BLaER1 (cell line): ENCODE results near the gene TTC34.
A peak's percentile ranks its signal among the peaks of the same experiment; 100 is the strongest.

Experiments used
- H3K27ac ChIP-seq: shearing (Covaris generic); formaldehyde crosslinking; 2 replicates; pipeline ENCODE4 v1.8.1; 2022
- H3K27me3 ChIP-seq: shearing (Covaris generic); formaldehyde crosslinking; 2 replicates; pipeline ENCODE4 v1.8.1; 2022
- H3K36me3 ChIP-seq: shearing (Covaris generic); formaldehyde crosslinking; 2 replicates; pipeline ENCODE4 v1.8.1; 2022
- H3K4me1 ChIP-seq: shearing (Covaris generic); formaldehyde crosslinking; 2 replicates; pipeline ENCODE4 v1.8.1; 2022
- H3K4me2 ChIP-seq: shearing (Covaris generic); formaldehyde crosslinking; 2 replicates; pipeline ENCODE4 v1.8.1; 2022
- H3K4me3 ChIP-seq: shearing (Covaris generic); formaldehyde crosslinking; 2 replicates; pipeline ENCODE4 v1.8.1; 2022
- H3K9ac ChIP-seq: shearing (Covaris generic); formaldehyde crosslinking; 2 replicates; pipeline ENCODE4 v1.8.1; 2022
- H3K9me3 ChIP-seq: shearing (Covaris generic); formaldehyde crosslinking; 2 replicates; pipeline ENCODE4 v1.8.1; 2022
- H4K20me1 ChIP-seq: shearing (Covaris generic); formaldehyde crosslinking; 2 replicates; pipeline ENCODE4 v1.8.1; 2022
- Cebpa-rat ChIP-seq: shearing (Covaris generic); IDR thresholded peaks from 2 replicates; pipeline ENCODE4 v1.8.1; 2022

The TTC34 gene

GRCh38 chr1:2789164-2789985, 12.1 kb downstream of the TTC34 start:
- TF ChIP-seq Cebpa-rat = no peak
- H3K4me2 ChIP-seq = peak overlapping the region; percentile 56
- H3K9me3 ChIP-seq = peaks cover 49% of the 10 kb centered on the region
- H4K20me1 ChIP-seq = no peaks in the 10 kb centered on the region
- no peaks in the 10 kb centered on the region for H3K36me3 ChIP-seq
- H3K27ac ChIP-seq = peak overlapping the region; percentile 68
- H3K27me3 ChIP-seq = no peaks in the 10 kb centered on the region
- peaks cover 20% of the 10 kb centered on the region for H3K4me1 ChIP-seq
- no peak overlapping the region for H3K4me3 ChIP-seq
- no peak overlapping the region for H3K9ac ChIP-seq

- Histone ChIP-seq H3K27ac (peak overlapping the region; percentile 68; the same call in 1 of the 2 replicates), H3K4me1 (peaks cover 20% of the 10 kb centered on the region), H4K20me1 (no peaks in the 10 kb centered on the region), H3K4me2 (peak overlapping the region; percentile 56), H3K9ac (no peak overlapping the region), H3K9me3 (peaks cover 42% of the 10 kb centered on the region), H3K4me3 (no peak overlapping the region), H3K27me3 (no peaks in the 10 kb centered on the region), H3K36me3 (no peaks in the 10 kb centered on the region)
- TF ChIP-seq Cebpa-rat = peak; percentile 64
These were observed 12.9 kb downstream of the TTC34 start for GRCh38 chr1:2788506-2789163.

DNA sequence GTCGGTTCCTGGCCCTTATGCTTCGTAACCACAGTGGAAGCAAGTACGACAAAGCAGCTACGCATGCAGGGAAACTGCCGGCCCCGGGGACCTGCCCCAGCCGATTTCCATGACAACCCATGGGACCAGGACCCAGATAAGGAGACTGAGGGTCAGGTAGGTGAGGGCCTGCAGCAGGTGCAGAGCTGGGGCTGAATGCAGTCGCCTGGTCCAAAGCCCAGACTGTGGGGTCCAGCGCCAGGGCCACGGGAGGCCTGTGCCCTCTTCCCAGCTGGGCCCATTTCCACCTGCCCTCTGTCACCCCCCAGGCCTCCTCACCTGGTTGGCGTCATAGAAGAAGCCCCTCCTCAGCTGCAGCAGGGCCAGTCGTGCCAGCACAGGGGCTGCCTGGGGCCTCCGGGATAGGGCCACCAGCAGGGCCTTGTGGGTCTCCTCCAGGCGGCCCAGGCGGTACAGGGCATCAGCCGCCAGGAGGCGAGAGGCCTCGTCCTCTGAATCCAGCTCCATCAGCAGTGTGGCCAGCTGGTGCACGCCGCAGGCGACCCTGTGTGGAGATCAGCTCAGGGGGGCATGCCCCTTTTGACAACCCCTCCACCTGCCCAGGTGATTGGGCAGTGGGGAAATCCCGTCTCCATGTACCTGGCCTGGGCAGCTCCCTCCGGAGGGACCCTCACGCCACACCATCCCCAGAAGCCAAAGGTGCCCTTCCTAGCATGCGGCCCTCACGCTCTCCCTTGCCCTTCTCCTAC, 14.2 kb downstream of the TTC34 start:
- no peak overlapping the region for H3K27ac ChIP-seq
- peaks cover 42% of the 10 kb centered on the region for H3K9me3 ChIP-seq
- H3K9ac ChIP-seq = no peak overlapping the region
- H3K36me3 ChIP-seq = no peaks in the 10 kb centered on the region
- peaks cover 20% of the 10 kb centered on the region for H3K4me1 ChIP-seq
- H3K27me3 ChIP-seq = no peaks in the 10 kb centered on the region
- no peak for TF ChIP-seq Cebpa-rat
- no peak overlapping the region for H3K4me3 ChIP-seq
- no peak overlapping the region for H3K4me2 ChIP-seq
- no peaks in the 10 kb centered on the region for H4K20me1 ChIP-seq

DNA sequence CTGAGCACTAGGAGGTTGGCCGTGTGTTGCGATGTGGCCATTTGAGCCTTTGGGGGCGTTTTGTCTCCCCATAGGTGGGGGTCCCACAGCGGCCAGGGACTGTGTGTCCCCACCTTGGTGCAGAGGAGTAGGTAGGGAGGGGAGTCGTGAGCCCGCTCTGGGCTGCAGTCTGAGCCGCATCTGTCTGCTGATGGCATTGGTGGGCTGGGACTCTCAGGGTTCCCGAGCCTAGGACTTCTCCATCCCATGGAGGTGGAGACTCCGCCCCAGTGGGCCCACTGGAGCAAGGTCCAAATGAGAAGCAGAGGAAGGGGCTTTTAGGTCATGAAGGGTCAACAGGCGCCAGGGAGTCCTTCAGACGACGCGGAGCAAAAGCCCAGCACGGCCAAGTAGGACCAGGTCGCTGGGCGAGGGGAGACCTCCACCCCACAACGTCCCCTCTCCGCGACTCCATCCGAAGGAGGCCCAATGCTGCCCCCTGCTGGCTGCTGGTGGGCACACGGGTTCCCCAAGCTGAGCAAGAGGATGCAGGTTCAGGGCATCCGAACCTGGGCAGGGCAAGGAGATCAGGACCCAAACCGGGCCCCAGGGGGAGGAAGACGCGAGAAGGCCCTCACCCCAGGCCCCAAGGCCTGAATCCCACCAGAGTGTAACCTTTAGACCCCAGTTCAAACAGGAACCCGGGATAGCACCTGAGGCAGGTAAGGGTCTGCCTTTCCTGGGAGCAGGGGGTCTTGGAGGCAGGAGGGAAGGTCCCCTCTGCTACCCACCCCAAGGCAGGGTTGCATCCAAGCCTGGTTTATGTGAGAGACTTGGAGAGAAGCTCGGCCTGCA, 14.9 kb downstream of the TTC34 start:
- no peaks in the 10 kb centered on the region for H3K27me3 ChIP-seq
- TF ChIP-seq Cebpa-rat = no peak

GRCh38 chr1:2785631-2786328, 15.7 kb downstream of the TTC34 start:
- H3K27me3 ChIP-seq = no peaks in the 10 kb centered on the region
- H3K9ac ChIP-seq = no peak overlapping the region
- TF ChIP-seq Cebpa-rat = no peak
- H4K20me1 ChIP-seq = no peaks in the 10 kb centered on the region
- no peak overlapping the region; the same call in 1 of the 2 replicates for H3K27ac ChIP-seq
- H3K36me3 ChIP-seq = no peaks in the 10 kb centered on the region
- H3K4me3 ChIP-seq = no peak overlapping the region
- H3K4me2 ChIP-seq = no peak overlapping the region
- peaks cover 43% of the 10 kb centered on the region for H3K9me3 ChIP-seq
- H3K4me1 ChIP-seq = peaks cover 20% of the 10 kb centered on the region

More for the DNA sequence above, 14.9 kb downstream of the TTC34 start:
- Histone ChIP-seq H3K9me3 (peaks cover 42% of the 10 kb centered on the region), H3K36me3 (no peaks in the 10 kb centered on the region), H3K4me1 (peaks cover 20% of the 10 kb centered on the region), H4K20me1 (no peaks in the 10 kb centered on the region), H3K27ac (no peak overlapping the region), H3K9ac (no peak overlapping the region), H3K4me2 (no peak overlapping the region), H3K4me3 (no peak overlapping the region)

- TF ChIP-seq Cebpa-rat = no peak
- no peaks in the 10 kb centered on the region for H3K27me3 ChIP-seq
- H3K27ac ChIP-seq = no peak overlapping the region; the same call in 1 of the 2 replicates
These were observed 16.5 kb downstream of the TTC34 start for GRCh38 chr1:2784854-2785630.

GRCh38 chr1:2783435-2784397, 17.8 kb downstream of the TTC34 start:
- TF ChIP-seq Cebpa-rat = no peak
- Histone ChIP-seq H3K27me3 (peaks cover 6% of the 10 kb centered on the region; the same call in 1 of the 2 replicates), H3K27ac (no peak overlapping the region), H3K9ac (no peak overlapping the region), H3K4me3 (no peak overlapping the region), H4K20me1 (no peaks in the 10 kb centered on the region), H3K36me3 (no peaks in the 10 kb centered on the region), H3K4me2 (no peak overlapping the region), H3K4me1 (peaks cover 15% of the 10 kb centered on the region), H3K9me3 (peaks cover 41% of the 10 kb centered on the region)

More at GRCh38 chr1:2784854-2785630, 16.5 kb downstream of the TTC34 start:
- Histone ChIP-seq H3K36me3 (no peaks in the 10 kb centered on the region), H3K9ac (no peak overlapping the region), H3K9me3 (peaks cover 43% of the 10 kb centered on the region), H4K20me1 (no peaks in the 10 kb centered on the region), H3K4me1 (peaks cover 20% of the 10 kb centered on the region), H3K4me2 (no peak overlapping the region), H3K4me3 (no peak overlapping the region)
